Mesenchymal stem cell (in vitro differentiated cells and primary cell): ENCODE results near the gene KCNMB2.
A peak's percentile ranks its signal among the peaks of the same experiment; 100 is the strongest.

Source experiments
- DNase-seq: peaks from one replicate; pipeline ENCODE4 v3.0.0-alpha.2; 2013
- H2AFZ ChIP-seq: one replicate; pipeline ENCODE4 v1.6.1; 2013; ENCODE audit warnings: low read depth, mild to moderate bottlenecking, control low read depth, inconsistent platforms, low read length, moderate library complexity
- H2AK5ac ChIP-seq: 2 replicates; pipeline ENCODE4 v1.6.1; 2013; ENCODE audit warnings: low read length, moderate library complexity, mild to moderate bottlenecking, inconsistent platforms; ENCODE audit not compliant: severe bottlenecking
- H2BK120ac ChIP-seq: one replicate; pipeline ENCODE4 v1.6.1; 2013; ENCODE audit warnings: low read depth, mild to moderate bottlenecking, inconsistent platforms, low read length, moderate library complexity
- H2BK12ac ChIP-seq, 2 experiments: one replicate each; pipeline ENCODE4 v1.6.1; 2013; ENCODE audit warnings: inconsistent platforms in 2 of 2, low read length in 2 of 2, mild to moderate bottlenecking in 2 of 2, moderate library complexity in 2 of 2, control low read depth in 1 of 2
- H2BK15ac ChIP-seq: one replicate; pipeline ENCODE4 v1.6.1; 2013; ENCODE audit warnings: mild to moderate bottlenecking, low read depth, inconsistent platforms; ENCODE audit not compliant: poor library complexity, severe bottlenecking
- H2BK5ac ChIP-seq: 2 replicates; pipeline ENCODE4 v1.6.1; 2013; ENCODE audit warnings: low read depth, mild to moderate bottlenecking, low read length, control low read depth, inconsistent platforms; ENCODE audit not compliant: poor library complexity, severe bottlenecking
- H3K14ac ChIP-seq, 2 experiments: one replicate each; pipeline ENCODE4 v1.6.1; 2013; ENCODE audit warnings: inconsistent platforms in 2 of 2, low read length in 2 of 2, control low read depth in 1 of 2, mild to moderate bottlenecking in 1 of 2, moderate library complexity in 1 of 2
- H3K18ac ChIP-seq, 2 experiments: one replicate each; pipeline ENCODE4 v1.6.1; 2013; ENCODE audit warnings: inconsistent platforms in 2 of 2, low read length in 2 of 2, control low read depth in 1 of 2, low read depth in 1 of 2, mild to moderate bottlenecking in 1 of 2
- H3K23ac ChIP-seq, 2 experiments: one replicate each; pipeline ENCODE4 v1.6.1; 2013; ENCODE audit warnings: inconsistent platforms in 2 of 2, low read length in 2 of 2, mild to moderate bottlenecking in 2 of 2, moderate library complexity in 2 of 2, control low read depth in 1 of 2
- H3K27ac ChIP-seq: 2 replicates; pipeline ENCODE4 v1.5.1; 2013; ENCODE audit warnings: mild to moderate bottlenecking, moderate library complexity, low read length, control low read depth, inconsistent platforms; ENCODE audit not compliant: poor library complexity, severe bottlenecking
- H3K27me3 ChIP-seq, 2 experiments: 2 replicates each; pipeline versions ENCODE4 v1.6.1 to v1.7.0; 2013; ENCODE audit warnings: low read length in 2 of 2, mild to moderate bottlenecking in 2 of 2, moderate library complexity in 2 of 2, control low read depth in 1 of 2, inconsistent platforms in 1 of 2; ENCODE audit not compliant: control insufficient read depth in 1 of 2, insufficient read depth in 1 of 2
- H3K36me3 ChIP-seq, 2 experiments: 2 replicates each; pipeline versions ENCODE4 v1.6.1 to v1.7.0; 2013; ENCODE audit warnings: low read length in 2 of 2, control low read depth in 1 of 2, inconsistent platforms in 1 of 2, low read depth in 1 of 2, mild to moderate bottlenecking in 1 of 2; ENCODE audit not compliant: insufficient read depth in 2 of 2, control insufficient read depth in 1 of 2
- H3K4ac ChIP-seq, 2 experiments: one replicate each; pipeline ENCODE4 v1.6.1; 2013; ENCODE audit warnings: inconsistent platforms in 2 of 2, low read length in 2 of 2, mild to moderate bottlenecking in 2 of 2, moderate library complexity in 2 of 2, control low read depth in 1 of 2, low read depth in 1 of 2
- H3K4me1 ChIP-seq: 2 replicates; pipeline ENCODE4 v1.6.1; 2013; ENCODE audit warnings: low read depth, low read length, control low read depth; ENCODE audit not compliant: control insufficient read depth, insufficient read depth
- H3K4me2 ChIP-seq: 2 replicates; pipeline ENCODE4 v1.6.1; 2013; ENCODE audit warnings: low read length, mild to moderate bottlenecking, inconsistent platforms; ENCODE audit not compliant: poor library complexity, severe bottlenecking
- H3K4me3 ChIP-seq, 2 experiments: 2 replicates each; pipeline versions ENCODE4 v1.5.1 to v1.7.0; 2013; ENCODE audit warnings: low read length in 2 of 2, mild to moderate bottlenecking in 2 of 2, control low read depth in 1 of 2, low read depth in 1 of 2; ENCODE audit not compliant: insufficient read depth in 1 of 2
- H3K79me1 ChIP-seq: replicated peaks from 2 replicates; pipeline ENCODE4 v1.6.1; 2013; ENCODE audit warnings: mild to moderate bottlenecking, control low read depth, low read length, inconsistent platforms; ENCODE audit not compliant: poor library complexity, severe bottlenecking
- H3K9ac ChIP-seq: 2 replicates; pipeline ENCODE4 v1.7.0; 2013; ENCODE audit warnings: mild to moderate bottlenecking, low read length, moderate library complexity
- H3K9me3 ChIP-seq: 2 replicates; pipeline ENCODE4 v1.7.0; 2013; ENCODE audit warnings: mild to moderate bottlenecking, low read length; ENCODE audit not compliant: control insufficient read depth
- H4K8ac ChIP-seq: one replicate; pipeline ENCODE4 v1.6.1; 2013; ENCODE audit warnings: inconsistent platforms, mild to moderate bottlenecking, low read length, moderate library complexity
- H4K91ac ChIP-seq: one replicate; pipeline ENCODE4 v1.6.1; 2013; ENCODE audit warnings: mild to moderate bottlenecking, low read length, inconsistent platforms
- WGBS: methylation state at CpG from one replicate; pipeline ENCODE4 v1.1.7; 2013; ENCODE audit warnings: mixed read lengths; 5-methylcytosine and 5-hydroxymethylcytosine counted together

Gene KCNMB2

GRCh38 chr3:178665747-178666146 lies 129.5 kb downstream of the KCNMB2 start:
- DNase-seq: peak; percentile 8
- WGBS: 100% methylated on average over 2 of the region's 4 CpGs
- Histone ChIP-seq H3K27ac (no peak overlapping the region), H3K9ac (no peak overlapping the region), H2AFZ (no peak overlapping the region), H2BK15ac (no peak overlapping the region), H3K4me1 (no peaks in the 10 kb centered on the region), H2BK12ac (no peak overlapping the region), H3K27me3 (no peaks in the 10 kb centered on the region), H3K4me3 (no peak overlapping the region), H4K8ac (no peak overlapping the region), H3K4me2 (no peak overlapping the region), H2AK5ac (no peak overlapping the region), H3K14ac (peak overlapping the region in 1 of 2 experiments; percentile 28), H3K4ac (no peak overlapping the region), H4K91ac (no peak overlapping the region), H3K9me3 (no peaks in the 10 kb centered on the region), H2BK5ac (no peak overlapping the region), H3K36me3 (no peaks in the 10 kb centered on the region), H3K23ac (no peak overlapping the region), H2BK120ac (no peak overlapping the region), H3K18ac (no peak overlapping the region), H3K79me1 (no peaks in the 10 kb centered on the region)

GRCh38 chr3:178669022-178669601 lies 132.9 kb downstream of the KCNMB2 start:
- no peak overlapping the region for H2BK12ac ChIP-seq
- WGBS: no CpG with 5 or more reads among the region's 2 CpGs
- H2BK5ac ChIP-seq: no peak overlapping the region
- H3K4me1 ChIP-seq: no peaks in the 10 kb centered on the region
- no peak overlapping the region for H3K14ac ChIP-seq
- H3K4ac ChIP-seq: no peak overlapping the region
- no peaks in the 10 kb centered on the region for H3K79me1 ChIP-seq
- H3K27me3 ChIP-seq: no peaks in the 10 kb centered on the region
- H4K8ac ChIP-seq: no peak overlapping the region
- H3K4me3 ChIP-seq: no peak overlapping the region
- no peak overlapping the region for H3K23ac ChIP-seq
- no peak overlapping the region for H2BK120ac ChIP-seq
- H3K9ac ChIP-seq: no peak overlapping the region
- no peak overlapping the region for H2AFZ ChIP-seq
- DNase-seq: peak; percentile 18
- peak overlapping the region; percentile 14 for H3K27ac ChIP-seq
- H3K9me3 ChIP-seq: no peaks in the 10 kb centered on the region
- H3K4me2 ChIP-seq: no peak overlapping the region
- H3K36me3 ChIP-seq: no peaks in the 10 kb centered on the region
- no peak overlapping the region for H3K18ac ChIP-seq
- H4K91ac ChIP-seq: no peak overlapping the region
- H2BK15ac ChIP-seq: no peak overlapping the region
- no peak overlapping the region for H2AK5ac ChIP-seq

GRCh38 chr3:178669758-178670157 lies 133.5 kb downstream of the KCNMB2 start:
- Histone ChIP-seq H3K4me1 (no peaks in the 10 kb centered on the region), H3K23ac (no peak overlapping the region), H3K14ac (no peak overlapping the region), H2AFZ (no peak overlapping the region), H2BK120ac (no peak overlapping the region), H3K18ac (no peak overlapping the region), H3K27me3 (no peaks in the 10 kb centered on the region), H3K4me3 (no peak overlapping the region), H4K8ac (no peak overlapping the region), H3K9ac (no peak overlapping the region), H2BK5ac (no peak overlapping the region), H2AK5ac (no peak overlapping the region), H3K4me2 (no peak overlapping the region), H4K91ac (no peak overlapping the region), H3K4ac (no peak overlapping the region), H3K79me1 (no peaks in the 10 kb centered on the region), H3K36me3 (no peaks in the 10 kb centered on the region), H2BK15ac (no peak overlapping the region), H2BK12ac (peak overlapping the region in 1 of 2 experiments; percentile 28), H3K27ac (no peak overlapping the region), H3K9me3 (no peaks in the 10 kb centered on the region)
- WGBS: 92% methylated on average over 2 of the region's 2 CpGs
- peak; percentile 24 for DNase-seq

- WGBS: 100% methylated on average over 1 of the region's 3 CpGs
Measured at GRCh38 chr3:178671377-178671776, 135.1 kb downstream of the KCNMB2 start.

More at GRCh38 chr3:178671377-178671776, 135.1 kb downstream of the KCNMB2 start:
- Histone ChIP-seq H3K9me3 (no peaks in the 10 kb centered on the region), H3K18ac (no peak overlapping the region), H3K9ac (no peak overlapping the region), H3K4me2 (no peak overlapping the region), H3K79me1 (no peaks in the 10 kb centered on the region), H3K27ac (no peak overlapping the region), H4K91ac (no peak overlapping the region), H2BK5ac (no peak overlapping the region), H3K27me3 (no peaks in the 10 kb centered on the region), H2BK120ac (no peak overlapping the region), H3K4ac (no peak overlapping the region), H3K4me1 (no peaks in the 10 kb centered on the region), H3K36me3 (no peaks in the 10 kb centered on the region), H3K14ac (no peak overlapping the region), H3K4me3 (no peak overlapping the region), H2AFZ (no peak overlapping the region), H2AK5ac (no peak overlapping the region), H2BK12ac (no peak overlapping the region), H4K8ac (peak overlapping the region; percentile 2), H2BK15ac (no peak overlapping the region), H3K23ac (no peak overlapping the region)
- DNase-seq: no peak
